NCI-H524 treated with DMSO at 0.1 percent for 48 hours (cell line): ENCODE data around the gene ORAI1.
"Not testable (repeated sequence)": the region's sequence is repeated elsewhere in the genome, so short reads cannot be mapped to it uniquely, and the experiment has no call there.

ENCODE experiments used
- DNase-seq: peaks from one replicate; lab custom pipeline; 2025; lab: John Stamatoyannopoulos, UW

ORAI1 gene

DNA sequence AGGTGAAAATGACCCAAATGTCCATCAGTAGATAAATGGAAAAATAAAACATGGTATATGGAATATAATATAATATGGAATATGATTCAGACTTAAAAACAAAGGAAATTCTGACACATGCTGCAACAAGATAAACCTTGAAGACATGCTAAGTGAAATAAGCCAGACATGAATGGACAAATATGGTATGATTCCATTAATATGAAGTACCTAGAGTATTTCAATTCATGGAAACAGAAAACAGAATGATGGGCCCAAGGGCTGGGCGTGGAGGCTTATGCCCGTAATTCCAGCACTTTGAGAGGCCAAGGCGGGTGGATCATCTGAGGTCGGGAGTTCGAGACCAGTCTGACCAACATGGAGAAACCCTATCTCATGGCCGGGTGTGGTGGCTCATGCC is 22.7 kb upstream of the ORAI1 start:
- DNase-seq, result no peak

DNA sequence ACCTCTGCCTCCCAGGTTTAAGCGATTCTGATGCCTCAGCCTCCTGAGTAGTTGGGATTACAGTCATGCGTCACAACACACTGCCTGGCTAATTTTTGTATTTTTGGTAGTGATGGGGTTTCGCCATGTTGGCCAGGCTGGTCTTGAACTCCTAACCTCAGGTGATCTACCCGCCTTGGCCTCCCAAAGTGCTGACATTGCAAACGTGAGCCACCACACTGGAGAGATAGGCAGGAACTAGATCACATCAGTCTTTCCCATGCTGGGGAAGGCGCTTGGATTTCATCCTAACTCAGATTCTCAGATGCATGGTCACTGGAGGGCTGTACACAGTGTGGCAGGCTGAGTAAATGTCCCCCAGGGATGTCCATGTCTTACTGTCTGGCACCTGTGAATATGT is 18.0 kb upstream of the ORAI1 start:
- DNase-seq, result no peak

DNA sequence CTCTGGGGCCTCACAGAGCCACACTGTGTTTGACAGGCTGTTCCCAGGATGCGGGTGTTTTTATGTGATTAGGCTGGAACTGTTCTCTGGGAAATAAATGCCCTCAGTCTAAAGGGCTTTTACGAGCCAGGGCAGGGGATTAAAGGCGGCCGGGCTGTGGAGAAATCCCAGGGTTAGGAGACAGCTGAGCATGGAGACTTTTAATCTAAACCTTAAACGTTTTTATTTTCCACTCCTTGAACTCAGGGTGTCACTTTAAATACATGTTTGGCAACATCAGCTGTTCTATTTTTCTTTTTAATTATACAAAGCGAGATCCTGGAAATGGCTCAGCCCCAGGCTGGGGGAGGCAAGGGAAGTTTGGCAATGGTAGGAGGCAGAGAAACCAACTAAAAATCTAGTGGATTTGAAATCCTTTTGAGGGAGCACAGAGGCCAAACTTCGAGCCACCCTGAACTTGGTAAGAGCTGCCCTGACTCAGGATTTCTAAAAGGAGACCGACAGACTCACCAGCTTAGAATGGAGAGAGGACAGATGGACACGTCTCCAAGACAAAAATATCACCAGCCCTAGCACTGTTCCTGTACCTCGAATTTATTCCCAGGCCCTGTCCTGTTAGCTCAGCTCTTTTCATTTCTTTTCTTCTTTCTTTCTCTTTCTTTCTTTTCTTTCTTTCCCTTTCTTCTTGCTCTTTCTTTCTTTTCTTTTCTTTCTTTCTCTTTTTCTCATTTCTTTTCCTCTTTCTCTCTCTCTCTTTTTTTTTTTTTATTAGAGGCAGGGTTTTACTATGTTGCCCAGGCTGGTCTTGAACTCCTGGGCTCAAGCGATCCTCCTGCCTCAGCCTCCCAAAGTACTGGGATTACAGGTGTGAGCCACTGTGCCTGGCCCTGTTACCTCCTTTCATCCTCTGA is 15.8 kb upstream of the ORAI1 start:
- DNase-seq, result no peak

GRCh38 chr12:121611306-121611705 is 15.0 kb upstream of the ORAI1 start:
- no peak for DNase-seq

DNA sequence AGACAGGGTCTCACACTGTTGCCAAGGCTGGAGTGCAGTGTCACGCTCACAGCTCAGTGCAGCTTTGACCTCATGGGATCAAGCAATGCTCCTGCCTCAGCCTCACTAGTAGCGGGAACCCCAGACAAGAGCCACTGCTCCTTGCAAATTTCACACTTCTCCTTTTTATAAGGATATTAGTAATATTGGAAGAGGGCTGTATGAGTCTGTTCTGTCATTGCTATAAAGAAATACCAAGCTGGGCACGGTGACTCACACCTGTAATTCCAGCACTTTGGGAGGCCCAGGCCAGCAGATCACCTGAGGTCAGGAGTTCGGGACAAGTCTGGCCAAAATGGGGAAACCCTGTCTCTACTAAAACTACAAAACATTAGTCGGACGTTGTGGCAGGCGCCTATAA is 12.9 kb upstream of the ORAI1 start:
- DNase-seq, result no peak

DNA sequence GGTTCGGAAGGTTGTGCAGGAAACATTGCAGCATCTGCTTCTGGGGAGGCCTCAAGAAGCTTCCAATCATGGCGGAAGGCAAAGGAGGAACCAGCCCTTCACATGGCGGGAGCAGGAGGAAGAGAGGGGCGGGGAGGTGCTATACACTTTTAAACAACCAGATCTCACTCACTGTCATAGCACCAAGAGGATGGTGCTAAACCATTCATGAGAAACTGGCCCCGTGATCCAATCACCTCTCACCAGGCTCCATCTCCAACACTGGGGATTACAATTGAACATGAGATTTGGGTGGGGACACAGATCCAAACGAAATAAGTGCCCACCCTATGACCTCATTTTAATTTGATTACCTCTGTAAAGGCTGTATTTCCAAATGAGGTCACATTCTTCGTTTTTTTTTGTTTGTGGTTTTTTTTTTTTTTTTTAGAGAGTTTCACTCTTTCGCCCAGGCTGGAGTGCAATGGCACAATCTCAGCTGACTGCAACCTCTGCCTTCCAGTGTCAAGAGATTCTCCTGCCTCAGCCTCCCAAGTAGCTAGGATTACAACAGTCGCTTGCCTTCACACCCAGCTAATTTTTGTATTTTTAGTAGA is 11.4 kb upstream of the ORAI1 start:
- DNase-seq, result no peak

DNA sequence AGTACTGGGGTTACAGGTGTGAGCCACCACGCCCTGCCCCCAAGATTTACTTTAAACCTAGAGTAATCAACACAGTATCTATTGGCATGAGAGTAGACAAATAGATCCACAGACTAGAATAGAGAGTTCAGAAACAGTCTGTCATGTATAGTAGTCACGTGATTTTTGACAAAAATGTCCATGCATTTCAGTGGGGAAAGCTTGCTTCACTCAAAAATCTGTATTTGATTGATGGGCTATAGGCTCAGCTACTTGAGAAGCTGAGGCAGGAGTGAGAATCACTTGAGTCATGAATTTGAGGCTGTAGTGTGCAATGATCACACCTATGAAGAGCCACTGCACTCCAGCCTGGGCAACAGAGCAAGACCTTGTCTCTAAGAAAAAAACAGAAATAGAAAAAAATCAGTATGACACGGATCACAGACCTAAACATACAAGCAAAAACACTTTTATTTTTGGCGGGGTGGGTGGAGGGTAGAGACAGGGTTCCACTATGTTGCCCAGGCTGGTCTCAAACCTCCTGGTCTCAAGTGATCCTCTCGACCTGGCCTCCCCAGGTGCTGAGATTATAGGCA is 7.6 kb upstream of the ORAI1 start:
- DNase-seq, result no peak

DNA sequence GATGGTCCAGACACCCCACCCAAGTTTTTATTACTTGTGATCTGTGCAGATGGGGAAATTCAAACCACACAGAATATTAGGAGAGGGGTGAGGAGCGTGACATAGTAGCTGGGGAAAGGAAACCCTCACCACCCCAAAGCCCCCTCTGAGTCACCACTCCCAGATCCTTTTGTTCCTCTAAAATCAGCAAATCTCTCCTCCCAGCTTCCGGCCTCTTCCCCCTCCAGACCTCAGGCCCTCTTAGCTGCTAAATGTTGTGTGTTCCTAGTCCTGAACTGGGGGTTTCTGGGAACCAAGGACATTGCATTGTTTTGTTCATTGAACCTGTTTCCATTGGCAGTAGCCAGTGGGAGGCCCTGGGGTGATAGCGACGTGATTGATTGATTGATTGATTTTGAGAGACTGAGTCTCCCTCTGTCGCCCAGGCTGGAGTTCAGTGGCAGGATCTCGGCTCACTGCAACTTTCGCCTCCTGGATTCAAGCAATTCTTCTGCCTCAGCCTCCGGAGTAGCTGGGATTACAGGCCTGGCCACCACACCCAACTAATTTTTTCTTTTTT is 5.9 kb upstream of the ORAI1 start:
- no peak for DNase-seq

DNA sequence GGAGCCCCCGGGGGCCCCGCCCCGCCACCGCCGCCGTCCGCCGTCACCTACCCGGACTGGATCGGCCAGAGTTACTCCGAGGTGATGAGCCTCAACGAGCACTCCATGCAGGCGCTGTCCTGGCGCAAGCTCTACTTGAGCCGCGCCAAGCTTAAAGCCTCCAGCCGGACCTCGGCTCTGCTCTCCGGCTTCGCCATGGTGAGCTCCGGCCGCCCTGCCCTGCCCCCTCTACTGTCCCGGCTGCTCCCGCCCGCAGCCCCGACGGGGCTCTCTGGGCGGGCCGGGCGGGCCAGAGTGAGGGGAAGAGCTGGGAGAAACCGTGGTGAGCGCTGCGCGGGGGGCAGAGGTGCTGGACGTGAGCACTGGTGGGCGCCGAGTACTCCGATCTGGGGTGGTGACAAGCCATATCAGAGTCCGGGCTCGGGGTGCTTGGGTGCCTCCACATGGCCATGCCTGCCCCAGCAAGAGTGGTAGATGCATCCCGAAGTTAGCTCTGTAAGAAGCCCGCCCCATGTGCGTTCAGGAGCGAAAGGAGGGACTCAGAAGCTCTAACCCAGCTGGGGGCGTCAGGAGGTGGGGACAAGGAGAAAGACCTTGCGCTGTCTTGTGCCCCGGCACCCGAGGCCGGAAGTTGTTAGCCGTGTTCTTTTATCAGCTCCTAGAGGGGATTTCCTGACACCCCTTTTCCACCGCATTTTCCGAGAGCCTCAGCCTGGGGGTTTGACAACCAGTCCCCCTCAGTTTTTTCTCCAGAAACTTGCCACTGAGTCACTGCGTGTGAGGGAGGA is 717 bp downstream of the ORAI1 start:
- DNase-seq, result no peak

DNA sequence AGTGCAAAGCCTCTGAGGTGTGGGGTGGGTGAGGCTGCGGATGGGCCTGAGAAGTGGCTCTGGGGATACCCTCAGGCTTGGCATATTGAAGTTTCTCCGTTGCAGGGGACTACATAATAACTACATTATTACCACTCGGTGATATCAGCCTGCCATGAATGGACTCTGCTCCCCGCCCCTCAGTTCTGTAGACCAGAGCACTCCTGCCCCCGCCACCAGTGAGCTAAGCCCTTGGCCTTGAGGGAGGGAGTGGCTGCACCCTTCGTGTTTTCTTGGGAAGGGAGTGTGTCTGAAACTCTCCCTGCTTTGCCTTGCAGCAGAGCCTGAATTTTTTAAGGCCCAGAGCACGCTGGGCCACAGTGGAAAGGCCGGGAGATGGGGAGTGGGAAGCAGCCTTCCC is 1.7 kb downstream of the ORAI1 start:
- no peak for DNase-seq

GRCh38 chr12:121628536-121628935 is 2.2 kb downstream of the ORAI1 start:
- no peak for DNase-seq

- no peak for DNase-seq
Measured at GRCh38 chr12:121630791-121631355, 4.5 kb downstream of the ORAI1 start.

DNA sequence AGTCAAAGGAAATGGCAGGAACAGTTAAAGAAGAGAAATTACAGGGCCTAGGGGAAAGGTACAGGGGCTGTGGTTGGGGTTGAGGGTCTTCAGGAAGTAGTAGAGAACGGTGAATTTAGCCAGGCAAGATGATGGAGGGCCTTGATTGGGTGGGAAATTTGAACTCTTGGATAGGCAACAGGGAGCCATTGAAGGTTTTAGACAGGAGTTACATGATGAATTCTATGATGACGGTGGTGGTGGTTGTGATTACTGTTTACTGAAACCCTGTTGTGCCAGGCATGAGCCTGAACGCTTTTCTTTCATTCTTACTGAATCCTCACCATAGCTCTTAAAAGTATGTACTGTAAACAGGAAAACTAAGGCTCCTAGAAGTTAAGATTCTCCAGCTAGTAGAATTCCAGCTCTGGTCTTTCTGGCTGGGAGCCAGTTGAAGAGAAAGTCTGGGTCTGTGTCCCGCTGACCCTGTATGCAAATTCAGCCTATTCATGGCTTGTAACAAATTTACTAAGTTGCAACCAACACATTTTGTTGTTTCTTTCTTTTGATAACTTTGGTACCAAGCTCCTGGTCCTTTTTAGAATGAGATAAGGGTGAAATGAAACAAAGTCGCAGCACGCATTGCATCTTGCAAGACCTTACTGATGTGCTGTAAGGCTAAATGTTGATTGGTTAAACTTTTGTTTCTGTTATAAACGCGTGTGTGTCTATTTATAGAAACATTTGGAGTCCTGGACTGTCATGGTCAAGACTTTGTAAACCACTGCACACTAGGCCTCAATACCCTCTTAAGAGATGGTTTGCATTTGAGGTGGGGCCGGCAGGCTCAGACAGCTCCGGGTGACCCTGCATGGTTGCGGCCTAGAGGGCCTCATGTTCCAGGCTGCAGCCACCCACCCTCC is 6.0 kb downstream of the ORAI1 start:
- no peak for DNase-seq

DNA sequence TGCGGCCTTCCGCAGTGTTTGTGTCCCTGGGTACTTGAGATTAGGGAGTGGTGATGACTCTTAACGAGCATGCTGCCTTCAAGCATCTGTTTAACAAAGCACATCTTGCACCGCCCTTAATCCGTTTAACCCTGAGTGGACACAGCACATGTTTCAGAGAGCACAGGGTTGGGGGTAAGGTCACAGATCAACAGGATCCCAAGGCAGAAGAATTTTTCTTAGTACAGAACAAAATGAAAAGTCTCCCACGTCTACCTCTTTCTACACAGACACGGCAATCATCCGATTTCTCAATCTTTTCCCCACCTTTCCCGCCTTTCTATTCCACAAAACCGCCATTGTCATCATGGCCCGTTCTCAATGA is 7.5 kb downstream of the ORAI1 start:
- not testable (repeated sequence) for DNase-seq

GRCh38 chr12:121634836-121635235 is 8.5 kb downstream of the ORAI1 start:
- no peak for DNase-seq

- DNase-seq, result no peak
Measured at GRCh38 chr12:121637231-121637914, 11.0 kb downstream of the ORAI1 start.

GRCh38 chr12:121638298-121639202 is 12.2 kb downstream of the ORAI1 start:
- DNase-seq, result no peak

GRCh38 chr12:121641343-121641630 is 15.0 kb downstream of the ORAI1 start:
- no peak for DNase-seq

DNA sequence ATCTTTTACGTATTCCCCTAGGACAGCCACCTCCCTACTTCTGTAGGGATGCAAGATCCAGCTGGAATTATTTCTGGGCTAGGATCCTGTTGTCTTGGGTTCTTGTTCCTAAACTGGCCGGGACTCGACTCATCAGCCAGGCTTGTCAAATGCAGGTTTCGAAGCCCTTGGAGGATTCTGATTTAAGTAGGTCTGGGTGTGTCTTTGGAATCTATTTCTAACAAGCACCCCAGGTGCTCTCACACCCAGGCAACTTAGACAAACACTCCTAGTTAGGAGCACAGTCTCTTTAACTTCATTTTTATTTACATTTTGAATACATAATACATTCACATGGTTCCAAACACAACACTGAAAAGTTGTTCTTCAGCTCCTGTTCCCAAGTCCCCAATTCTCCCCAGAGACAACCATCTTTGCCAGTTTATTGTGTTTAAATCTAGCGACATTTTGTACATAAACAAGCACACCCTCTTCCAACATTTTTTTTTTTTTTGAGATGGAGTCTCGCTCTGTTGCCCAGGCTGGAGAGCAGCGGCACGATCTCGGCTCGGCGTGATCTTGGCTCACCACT is 22.2 kb downstream of the ORAI1 start:
- no peak for DNase-seq
